ENCODE results near the gene TRDN. TPM values are rescaled to one million over a fixed set of nuclear protein-coding genes. Genes with fewer than 3 reads are reported as not detected.

Gene TRDN
- total RNA-seq, 1 experiment from 2014 or later: not detected

DNA sequence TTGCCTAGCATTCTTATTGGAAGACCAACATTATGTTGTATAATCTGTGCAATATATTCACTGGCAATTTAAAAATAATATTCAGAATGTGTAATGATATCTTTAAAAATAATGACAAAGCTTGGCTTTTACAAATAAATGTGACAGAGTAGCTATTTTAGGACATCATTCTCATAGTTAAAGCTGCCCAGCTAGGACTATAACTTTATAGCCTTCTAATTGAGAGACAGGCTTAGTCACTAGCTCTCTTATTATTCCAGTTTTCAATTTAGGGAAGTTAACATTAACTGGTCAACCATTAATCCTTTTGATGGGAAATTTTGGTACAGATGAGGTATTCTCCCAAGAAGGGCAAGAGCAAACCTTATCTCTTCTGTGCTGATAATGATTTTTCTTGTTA is 443.5 kb downstream of the TRDN start:
- in situ Hi-C loops (cut with HindIII; ENCODE audit: low pct_unique_long_range_greater_than_20kb, low sequenced_read_pairs): no loop called here
- DNase-seq (ENCODE audit: low read depth, low spot score): no peak

GRCh38 chr6:123189816-123190215 is 446.9 kb downstream of the TRDN start:
- DNase-seq (ENCODE audit: low read depth, low spot score): no peak
- in situ Hi-C loops (cut with HindIII; ENCODE audit: low pct_unique_long_range_greater_than_20kb, low sequenced_read_pairs): no loop called here

DNA sequence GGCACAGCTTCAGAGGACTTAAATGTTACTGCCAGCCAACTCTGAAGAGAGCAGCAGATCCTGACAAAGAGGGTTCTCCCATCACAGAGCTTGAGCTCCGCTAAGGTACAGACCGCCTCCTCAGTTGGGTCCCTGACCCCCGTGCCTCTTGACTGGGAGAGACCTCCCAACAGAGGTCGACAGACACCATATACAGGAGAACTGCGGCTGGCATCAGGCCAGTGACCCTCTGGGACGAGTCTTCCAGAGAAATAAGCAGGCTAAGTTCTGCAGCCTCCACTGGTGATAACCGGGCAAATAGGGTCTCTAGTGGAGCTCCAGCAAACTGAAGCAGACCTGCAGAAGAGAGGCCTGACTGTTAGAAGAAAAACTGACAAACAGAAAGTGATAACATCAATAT is 453.8 kb downstream of the TRDN start:
- in situ Hi-C loops (cut with HindIII; ENCODE audit: low pct_unique_long_range_greater_than_20kb, low sequenced_read_pairs): no loop called here
- no peak for DNase-seq (ENCODE audit: low read depth, low spot score)

GRCh38 chr6:123176706-123177105 is 460.0 kb downstream of the TRDN start:
- DNase-seq (ENCODE audit: low read depth, low spot score): no peak
- in situ Hi-C loops (cut with HindIII; ENCODE audit: low pct_unique_long_range_greater_than_20kb, low sequenced_read_pairs): no loop called here

GRCh38 chr6:123171341-123172115 is 465.2 kb downstream of the TRDN start:
- no peak for DNase-seq (ENCODE audit: low read depth, low spot score)

DNA sequence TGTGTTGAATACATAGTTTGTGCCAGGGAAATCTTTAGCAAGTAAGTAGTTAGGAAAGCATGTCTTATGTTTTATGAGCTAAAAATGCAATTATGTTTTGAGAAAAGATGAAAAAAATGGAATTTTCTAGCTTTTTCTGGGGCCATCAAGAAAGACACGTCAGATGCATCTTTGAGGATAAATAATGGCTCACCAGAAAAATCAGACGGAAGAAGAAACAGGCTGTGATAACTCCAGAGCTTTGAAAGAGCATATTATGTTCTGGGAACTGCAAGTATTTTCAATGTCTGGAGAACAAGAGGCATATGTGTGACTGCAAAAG is 467.0 kb downstream of the TRDN start:
- no peak for DNase-seq (ENCODE audit: low read depth, low spot score)

More at GRCh38 chr6:123171341-123172115, 465.2 kb downstream of the TRDN start:
- in situ Hi-C loops (cut with HindIII; ENCODE audit: low pct_unique_long_range_greater_than_20kb, low sequenced_read_pairs): no loop called here

DNA sequence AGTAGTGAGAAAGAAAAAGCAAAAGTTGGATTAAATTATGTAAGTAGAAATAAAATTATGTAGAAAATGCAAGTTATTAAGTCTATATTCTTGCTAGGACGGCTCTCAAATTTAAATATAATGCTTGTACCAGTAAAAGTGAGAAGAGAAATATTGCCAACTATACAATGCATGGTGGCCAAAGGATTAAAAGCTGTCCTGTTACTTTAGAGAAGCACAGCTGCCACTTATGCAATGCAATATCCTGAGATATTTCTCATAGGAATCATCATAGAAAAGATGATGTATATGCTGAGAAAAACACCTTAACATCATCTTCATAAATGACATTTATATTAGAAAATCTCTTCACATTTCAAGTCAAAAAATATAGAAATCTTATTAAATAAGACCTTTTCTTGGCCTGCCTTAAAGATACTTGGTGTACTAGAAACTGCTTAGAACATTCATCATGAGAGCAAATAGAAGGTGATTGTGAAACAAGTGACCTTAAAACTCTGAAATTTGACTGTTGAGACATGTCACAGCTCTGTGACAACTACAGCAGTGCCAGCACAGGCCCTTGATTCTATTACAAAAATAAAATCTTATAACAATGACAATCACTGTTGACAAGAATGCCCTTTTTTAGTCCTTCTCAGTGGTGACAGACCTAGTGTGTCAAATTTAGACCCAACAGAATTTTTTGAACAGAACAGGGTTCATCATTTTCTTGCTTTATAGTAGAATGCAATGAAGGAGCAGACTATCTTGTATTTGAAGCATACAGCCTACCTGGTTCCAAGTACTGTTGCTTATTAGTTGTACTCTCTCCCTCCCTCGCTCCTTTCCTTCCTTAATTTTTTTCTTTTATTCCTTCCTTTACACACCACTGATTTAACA is 467.6 kb downstream of the TRDN start:
- no peak for DNase-seq (ENCODE audit: low read depth, low spot score)
- in situ Hi-C loops (cut with HindIII; ENCODE audit: low pct_unique_long_range_greater_than_20kb, low sequenced_read_pairs): no loop called here

More for the DNA sequence above, 467.0 kb downstream of the TRDN start:
- in situ Hi-C loops (cut with HindIII; ENCODE audit: low pct_unique_long_range_greater_than_20kb, low sequenced_read_pairs): no loop called here

DNA sequence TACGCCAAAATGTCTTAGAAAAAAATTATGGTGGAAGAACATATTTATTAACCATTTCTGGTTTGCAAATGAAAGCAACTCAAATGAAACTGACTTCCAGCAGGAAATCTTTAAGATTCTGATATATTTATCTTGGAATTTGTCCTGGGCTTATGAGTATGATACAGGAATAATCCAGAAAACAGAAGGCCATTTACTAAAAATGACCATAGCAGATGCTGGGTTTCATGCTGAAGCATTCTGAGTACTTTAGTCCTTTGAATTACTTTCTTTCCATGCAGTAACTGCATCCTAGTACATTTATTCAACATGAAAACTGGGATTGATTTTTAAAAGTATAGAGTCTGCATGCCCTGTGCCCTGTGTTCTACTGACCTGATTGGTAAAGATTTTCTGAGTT is 468.3 kb downstream of the TRDN start:
- in situ Hi-C loops (cut with HindIII; ENCODE audit: low pct_unique_long_range_greater_than_20kb, low sequenced_read_pairs): no loop called here
- no peak for DNase-seq (ENCODE audit: low read depth, low spot score)

Other genes with a start within 250 kb of the TRDN start
- 0.11 TPM in 1 of 2 replicates, not detected in the other for gene NKAIN2, start 166.9 kb upstream of the TRDN start, total RNA-seq (2014; rRNA removed; shearing (Covaris generic))